ENCODE data around the gene RASA1. TPM values are rescaled to one million over a fixed set of nuclear protein-coding genes. Genes with fewer than 3 reads are reported as not detected.

The RASA1 gene
- total and polyA plus RNA-seq, 2 experiments from 2014 or later = 9.3 to 35.0 TPM

DNA sequence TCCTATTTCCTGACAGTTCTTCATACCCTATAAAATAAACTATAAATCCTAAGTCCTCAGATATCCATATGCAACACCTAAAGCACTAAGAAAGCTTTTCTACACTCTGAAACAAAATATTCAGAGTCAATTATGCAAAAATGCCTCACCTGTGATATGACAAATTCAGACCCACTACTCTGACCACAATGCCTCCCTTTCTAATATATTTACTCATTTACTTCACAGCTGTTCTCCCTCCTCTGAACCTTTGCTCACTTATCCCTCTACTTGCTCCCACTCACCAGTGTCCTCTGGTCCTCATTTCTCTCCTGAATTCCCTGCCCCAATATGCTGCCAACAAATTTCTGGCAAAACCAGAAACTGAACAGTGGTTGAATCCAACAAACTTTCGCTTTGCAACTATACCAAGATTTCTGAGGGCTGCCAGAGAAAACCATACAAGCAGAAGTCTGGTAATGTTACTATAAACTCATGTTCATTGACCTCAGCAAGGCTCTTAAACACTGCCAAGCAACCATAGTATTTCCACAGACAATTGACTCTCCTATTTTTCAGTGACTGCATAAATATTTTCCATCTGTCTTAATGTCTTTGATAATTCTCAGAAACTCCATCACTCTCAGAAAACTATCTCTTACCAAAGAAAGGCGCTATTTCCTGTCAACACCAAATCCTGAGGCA lies 137.9 kb downstream of the RASA1 start (continued):
- TF ChIP-seq, protein P1, sequence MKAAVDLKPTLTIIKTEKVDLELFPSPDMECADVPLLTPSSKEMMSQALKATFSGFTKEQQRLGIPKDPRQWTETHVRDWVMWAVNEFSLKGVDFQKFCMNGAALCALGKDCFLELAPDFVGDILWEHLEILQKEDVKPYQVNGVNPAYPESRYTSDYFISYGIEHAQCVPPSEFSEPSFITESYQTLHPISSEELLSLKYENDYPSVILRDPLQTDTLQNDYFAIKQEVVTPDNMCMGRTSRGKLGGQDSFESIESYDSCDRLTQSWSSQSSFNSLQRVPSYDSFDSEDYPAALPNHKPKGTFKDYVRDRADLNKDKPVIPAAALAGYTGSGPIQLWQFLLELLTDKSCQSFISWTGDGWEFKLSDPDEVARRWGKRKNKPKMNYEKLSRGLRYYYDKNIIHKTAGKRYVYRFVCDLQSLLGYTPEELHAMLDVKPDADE (IDR thresholded peaks at IDR 0.05) = no peak
- TF ChIP-seq CREB1 (CRISPR knock-in tag; IDR thresholded peaks at IDR 0.05; ENCODE audit: low read depth) = no peak
- TF ChIP-seq ZNF331 (CRISPR knock-in tag; IDR thresholded peaks at IDR 0.05; ENCODE audit: low read depth) = no peak
- TF ChIP-seq JUNB (IDR thresholded peaks at IDR 0.05; ENCODE audit: unreplicated experiment) = no peak
- no peak for TF ChIP-seq ZNF114 (CRISPR knock-in tag; IDR thresholded peaks at IDR 0.05)
- no peak for TF ChIP-seq POLR2AphosphoS5 (IDR thresholded peaks at IDR 0.05; ENCODE audit: low read depth)
- TF ChIP-seq, protein P2, sequence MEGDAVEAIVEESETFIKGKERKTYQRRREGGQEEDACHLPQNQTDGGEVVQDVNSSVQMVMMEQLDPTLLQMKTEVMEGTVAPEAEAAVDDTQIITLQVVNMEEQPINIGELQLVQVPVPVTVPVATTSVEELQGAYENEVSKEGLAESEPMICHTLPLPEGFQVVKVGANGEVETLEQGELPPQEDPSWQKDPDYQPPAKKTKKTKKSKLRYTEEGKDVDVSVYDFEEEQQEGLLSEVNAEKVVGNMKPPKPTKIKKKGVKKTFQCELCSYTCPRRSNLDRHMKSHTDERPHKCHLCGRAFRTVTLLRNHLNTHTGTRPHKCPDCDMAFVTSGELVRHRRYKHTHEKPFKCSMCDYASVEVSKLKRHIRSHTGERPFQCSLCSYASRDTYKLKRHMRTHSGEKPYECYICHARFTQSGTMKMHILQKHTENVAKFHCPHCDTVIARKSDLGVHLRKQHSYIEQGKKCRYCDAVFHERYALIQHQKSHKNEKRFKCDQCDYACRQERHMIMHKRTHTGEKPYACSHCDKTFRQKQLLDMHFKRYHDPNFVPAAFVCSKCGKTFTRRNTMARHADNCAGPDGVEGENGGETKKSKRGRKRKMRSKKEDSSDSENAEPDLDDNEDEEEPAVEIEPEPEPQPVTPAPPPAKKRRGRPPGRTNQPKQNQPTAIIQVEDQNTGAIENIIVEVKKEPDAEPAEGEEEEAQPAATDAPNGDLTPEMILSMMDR (conservative IDR thresholded peaks at IDR 0.05; ENCODE audit: low read depth in 2 of 2) = no peak

DNA sequence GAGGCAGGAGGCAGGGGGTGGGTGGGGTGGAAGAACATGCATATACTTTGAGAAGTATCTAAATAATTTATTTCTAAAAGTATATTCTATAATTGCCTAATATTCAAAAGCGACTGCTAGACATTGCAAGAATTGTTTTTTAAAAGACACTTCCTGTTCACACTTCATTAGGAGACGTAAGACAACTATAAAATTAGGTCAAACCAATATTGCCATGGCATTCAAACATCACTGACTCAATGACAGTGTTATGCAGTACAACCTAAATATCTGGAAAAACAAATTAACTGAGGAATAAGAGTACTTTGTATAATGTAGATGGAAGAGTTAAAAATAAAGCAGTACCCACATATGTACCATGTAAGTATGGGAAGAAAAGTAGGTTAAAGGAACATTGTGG lies 140.5 kb downstream of the RASA1 start:
- DNase-seq (ENCODE audit: low spot score) = no peak
- Histone ChIP-seq H2AFZ (no peak overlapping the region), H3K79me2 (replicated peaks; ENCODE audit: insufficient read depth) (peaks cover 27% of the 10 kb centered on the region), H3K27ac (ENCODE audit: low read depth) (no peak overlapping the region), H3K27me3 (ENCODE audit: insufficient read depth) (no peaks in the 10 kb centered on the region), H3K9me2 (ENCODE audit: insufficient read depth) (no peaks in the 10 kb centered on the region), H4K20me1 (replicated peaks; ENCODE audit: insufficient read depth) (peaks cover 4% of the 10 kb centered on the region; the same call in 1 of the 2 replicates), H3F3A (replicated peaks; ENCODE audit: low read depth) (no peaks in the 10 kb centered on the region), H3K36me3 (ENCODE audit: insufficient read depth) (peaks cover 40% of the 10 kb centered on the region), H3K4me2 (no peak overlapping the region), H3K4me3 (no peak overlapping the region), H3K4me1 (ENCODE audit: insufficient read depth) (peaks cover 7% of the 10 kb centered on the region; the same call in 1 of the 2 replicates)
- Mint-ChIP-seq H3K36me3 (ENCODE audit: low read depth) (peaks cover 68% of the 10 kb centered on the region), H3K27me3 (ENCODE audit: insufficient read depth, low read depth, poor library complexity) (peaks cover 5% of the 10 kb centered on the region), H3K4me1 (peaks cover 9% of the 10 kb centered on the region), H3K9me3 (no peaks in the 10 kb centered on the region), H3K27ac (no peak overlapping the region), H3K4me3 (no peak overlapping the region)
- ATAC-seq = no peak
- TF ChIP-seq EZH2 (IDR thresholded peaks at IDR 0.05; ENCODE audit: low read depth, unreplicated experiment) (no peak), CREB1 (CRISPR knock-in tag; IDR thresholded peaks at IDR 0.05; ENCODE audit: low read depth) (no peak), POLR2AphosphoS5 (IDR thresholded peaks at IDR 0.05; ENCODE audit: low read depth) (no peak), NANOG (IDR thresholded peaks at IDR 0.05; ENCODE audit: borderline replicate concordance) (no peak), EZH2phosphoT487 (IDR thresholded peaks at IDR 0.05; ENCODE audit: unreplicated experiment) (no peak)
- TF ChIP-seq, protein P1 (IDR thresholded peaks at IDR 0.05) = no peak
- TF ChIP-seq, protein P2 (conservative IDR thresholded peaks at IDR 0.05; ENCODE audit: low read depth in 2 of 2) = no peak
